ENCODE measurements around the gene TEX44.

TEX44 gene

GRCh38 chr2:231643495-231643888, 50.8 kb downstream of the TEX44 start:
- H3K27ac ChIP-seq = no peak overlapping the region

More at GRCh38 chr2:231643495-231643888, 50.8 kb downstream of the TEX44 start:
- TF ChIP-seq CTCF (conservative IDR thresholded peaks at IDR 0.05) = no peak
